Erythroblast (primary cell): Measurements from ENCODE around the gene CD244.

Source experiments
- GATA1 ChIP-seq: IDR thresholded peaks from 2 replicates; pipeline ENCODE4 v1.6.1; 2011; ENCODE audit warnings: low read depth, mild to moderate bottlenecking, control low read depth, low read length, moderate library complexity
- POLR2A ChIP-seq: IDR thresholded peaks from 2 replicates; pipeline ENCODE4 v1.6.1; 2011; ENCODE audit warnings: mild to moderate bottlenecking, low read length

DNA sequence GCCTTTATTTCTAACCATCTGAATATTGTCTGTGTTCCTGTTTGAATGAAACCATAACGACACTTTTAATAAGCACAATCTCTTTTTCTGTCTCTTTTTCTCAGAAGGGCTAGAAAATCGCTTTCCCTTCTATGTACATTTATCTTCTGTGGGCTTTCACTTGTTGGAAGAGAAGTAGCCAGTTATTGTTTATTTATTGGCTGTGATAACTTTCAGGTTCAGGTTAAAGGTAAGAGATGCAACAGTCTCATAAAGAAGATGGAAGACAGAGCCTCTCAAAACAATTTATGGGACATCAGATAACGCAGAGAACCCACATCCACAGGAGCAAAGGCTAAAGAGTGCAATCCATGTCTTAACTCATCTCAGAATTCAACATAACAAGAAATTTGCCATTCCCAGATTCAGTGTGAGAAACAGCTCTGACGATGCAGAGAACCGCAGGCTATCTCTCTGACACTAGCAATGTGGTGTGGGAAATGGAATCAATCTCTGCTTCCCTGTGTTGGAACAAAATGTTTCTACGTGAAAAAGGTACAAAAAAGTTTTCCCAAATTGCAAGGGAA, 4.1 kb upstream of the CD244 start:
- TF ChIP-seq POLR2A: no peak
- no peak for TF ChIP-seq GATA1
